ENCODE data around the gene AKAP8. TPM values are rescaled to one million over a fixed set of nuclear protein-coding genes. Genes with fewer than 3 reads are reported as not detected.

The AKAP8 gene
- total and polyA plus RNA-seq, 9 of the 15 experiments (the other 6 are each of a cell fraction or from before 2014, with no cell fraction given), result 3.4 to 56.5 (median 15.0) TPM

- ATAC-seq (no peak), FAIRE-seq (peak; percentile 42), DNase-seq (ENCODE audit: extremely low read depth in 1 of 4, low spot score in 3 of 4) (peak in 1 of 4 experiments; percentile 11)
- peak overlapping the region; percentile 88 for H3K4me2 ChIP-seq (ENCODE audit: insufficient read depth, low read length)
- peaks cover 60% of the 10 kb centered on the region for H3K79me2 ChIP-seq (ENCODE audit: control insufficient read depth, insufficient read depth, low read length)
- in situ Hi-C loops (cut with MboI) (no loop called here), intact Hi-C loops (cut with micrococcal nuclease) (loop anchor here (2.0 kb wide), 1 partner anchor 15 kb away; no protein-coding TSS in a partner anchor)
- peaks cover 22 to 38% of the 10 kb centered on the region in 2 experiments for H3K4me1 ChIP-seq (replicated peaks in 1 of 2; ENCODE audit: control insufficient read depth in 2 of 2, insufficient read depth in 2 of 2, low read length in 2 of 2)
- no peak overlapping the region for H2AFZ ChIP-seq (ENCODE audit: low read depth, low read length)
- CTCF ChIA-PET (ENCODE audit: low intra/inter-chr PET ratio), result no interaction called here
- H4K20me1 ChIP-seq (replicated peaks; ENCODE audit: control insufficient read depth, insufficient read depth, low read length), result peaks cover 19% of the 10 kb centered on the region
- WGBS (ENCODE audit: insufficient coverage, low coverage, missing lambda C conversion rate), result 8% methylated on average over 9 of the region's 9 CpGs
- H3K9ac ChIP-seq (ENCODE audit: insufficient read depth in 1 of 2, low read depth in 2 of 2, low read length in 2 of 2), result peak overlapping the region; percentile 91 to 95
- H3K4me3 ChIP-seq, result peak overlapping the region; percentile 85
- POLR2A ChIA-PET, result interaction anchor here (0.5 to 6.8 kb wide), 7 partner anchors 9 to 1389 kb away, joined by 3 to 54 read pairs (median 4); partner anchors contain the start of gene AKAP8
- peaks cover 4% of the 10 kb centered on the region for H3K9me1 ChIP-seq (ENCODE audit: control insufficient read depth, insufficient read depth, low read length)
- peaks cover 41% of the 10 kb centered on the region for H3K36me3 ChIP-seq (ENCODE audit: control insufficient read depth, insufficient read depth, low read length)
- TSS peak; percentile 48 for BruUV-seq (replicated peaks)
- H3K27ac ChIP-seq (ENCODE audit: extremely low read depth, low read depth, low read length), result peak overlapping the region; percentile 79
- H3K27me3 ChIP-seq (ENCODE audit: control insufficient read depth in 2 of 2, insufficient read depth in 2 of 2, low read length in 2 of 2), result no peaks in the 10 kb centered on the region
- H3K9me3 ChIP-seq (replicated peaks; ENCODE audit: control insufficient read depth, insufficient read depth, low read depth, low read length), result no peaks in the 10 kb centered on the region
- 0 out of 2 replicates have a peak, but pooled peaks have one; percentile 28 for TF ChIP-seq ETS1 (conservative IDR thresholded peaks at IDR 0.05; ENCODE audit: control insufficient read depth, low read depth, low read length)
- no peak for TF ChIP-seq PBX2 (CRISPR knock-in tag; IDR thresholded peaks at IDR 0.05; ENCODE audit: low read depth)
- peak; percentile 51; the same call in 1 of the 2 replicates for TF ChIP-seq PBX2 (tag; conservative IDR thresholded peaks at IDR 0.05; ENCODE audit: low read depth)
- TF ChIP-seq RFX1 (IDR thresholded peaks at IDR 0.05), result peak; percentile 57
- no peak for TF ChIP-seq ZBTB11 (CRISPR knock-in tag; IDR thresholded peaks at IDR 0.05)
- TF ChIP-seq HEY1 (CRISPR knock-in tag; IDR thresholded peaks at IDR 0.05; ENCODE audit: borderline replicate concordance), result no peak
- no peak for TF ChIP-seq ADNP (tag; IDR thresholded peaks at IDR 0.05)
- TF ChIP-seq MAX (CRISPR knock-in tag; IDR thresholded peaks at IDR 0.05), result 0 out of 2 replicates have a peak, but pooled peaks have one; percentile 38
- TF ChIP-seq BDP1 (IDR thresholded peaks at IDR 0.05; ENCODE audit: insufficient read depth, insufficient read length), result no peak
- no peak for TF ChIP-seq KAT8 (IDR thresholded peaks at IDR 0.05; ENCODE audit: low read depth)
Measured at GRCh38 chr19:15417699-15418098, 38.1 kb upstream of the AKAP8 start.
